ENCODE results near the gene LRRC46.

LRRC46 gene

DNA sequence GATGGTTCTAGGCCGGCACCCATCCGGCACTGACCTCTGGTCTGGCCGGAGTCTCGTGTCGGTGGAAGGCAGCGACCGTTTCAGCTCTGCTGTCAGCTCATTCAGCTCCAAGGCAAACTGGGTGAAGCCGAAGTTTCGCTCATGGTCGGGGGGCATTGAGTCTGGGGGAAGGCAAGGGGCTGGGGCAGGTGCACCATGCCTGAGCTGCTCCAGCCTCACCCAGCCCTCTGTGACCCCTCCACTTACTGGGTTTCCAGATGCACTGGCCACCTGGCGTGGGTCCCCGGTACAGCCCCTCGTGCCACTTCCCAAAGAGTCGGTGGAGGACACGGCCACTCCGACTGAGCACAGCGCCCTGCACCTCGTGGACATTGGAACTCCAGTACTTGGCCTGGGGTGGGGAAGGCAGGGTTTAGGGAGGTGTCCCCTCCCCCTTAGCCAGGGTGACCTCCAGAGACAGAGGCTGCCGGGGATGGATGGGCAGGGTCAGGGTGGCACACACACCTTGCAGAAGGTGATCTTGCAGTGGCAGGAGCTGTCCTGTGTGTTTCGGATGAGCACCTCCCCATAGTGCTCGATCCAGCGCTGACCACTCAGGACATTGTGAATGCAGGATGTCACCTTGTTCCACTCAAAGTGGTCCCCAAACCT, 22.5 kb upstream of the LRRC46 start:
- in situ Hi-C loops (cut with MboI; ENCODE audit: low sequenced_read_pairs): no loop called here

DNA sequence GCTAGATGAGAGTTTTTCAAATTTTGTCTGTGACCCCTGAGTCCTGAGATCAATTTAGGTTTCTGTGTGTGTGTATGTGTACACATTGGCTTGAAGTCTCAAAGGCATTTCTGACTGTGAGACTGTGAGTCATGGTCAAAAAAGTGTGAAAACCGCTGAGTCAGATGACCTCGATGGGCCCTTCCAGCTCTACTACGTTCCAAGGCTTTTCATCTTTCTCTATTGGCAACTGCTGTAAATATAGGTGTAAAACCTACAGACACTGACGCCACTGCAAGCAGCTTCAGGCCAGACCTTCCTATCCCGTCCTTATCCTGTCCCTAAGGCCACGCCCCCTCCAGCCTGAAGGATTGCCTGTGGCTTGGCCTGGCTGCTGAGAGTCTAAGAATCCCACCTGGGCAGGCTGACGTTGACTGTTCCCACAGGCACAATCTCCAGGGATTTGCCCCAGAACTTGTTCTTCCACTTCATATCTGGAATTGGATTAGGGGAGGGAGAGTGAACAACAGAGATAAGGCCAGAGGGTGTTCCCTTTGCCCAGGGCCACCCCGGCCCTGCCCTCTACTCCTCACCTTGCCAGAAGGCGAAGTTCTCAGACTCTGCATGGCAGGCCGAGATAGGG, 21.2 kb upstream of the LRRC46 start:
- in situ Hi-C loops (cut with MboI; ENCODE audit: low sequenced_read_pairs): no loop called here

GRCh38 chr17:47810901-47811635, 20.4 kb upstream of the LRRC46 start:
- in situ Hi-C loops (cut with MboI; ENCODE audit: low sequenced_read_pairs): no loop called here

DNA sequence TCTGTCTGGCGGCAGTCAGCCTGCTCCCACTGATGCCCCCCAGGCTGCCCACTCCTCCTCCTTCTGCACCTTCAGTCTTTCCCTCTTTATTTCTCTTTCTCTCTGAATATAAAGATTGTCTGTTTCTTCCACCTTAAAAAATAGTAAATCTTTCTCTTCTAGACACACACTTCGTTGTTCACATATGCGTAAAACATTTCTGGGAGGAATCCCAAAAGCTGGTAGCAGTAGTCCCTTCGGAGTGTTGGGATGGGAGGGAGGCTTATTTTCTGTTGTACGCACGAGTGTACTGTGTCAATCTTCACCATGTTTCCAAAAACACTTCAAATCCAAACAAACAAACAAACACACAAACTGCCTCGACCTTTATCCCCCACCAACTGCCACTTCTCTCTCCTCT, 19.8 kb upstream of the LRRC46 start:
- in situ Hi-C loops (cut with MboI; ENCODE audit: low sequenced_read_pairs): no loop called here

DNA sequence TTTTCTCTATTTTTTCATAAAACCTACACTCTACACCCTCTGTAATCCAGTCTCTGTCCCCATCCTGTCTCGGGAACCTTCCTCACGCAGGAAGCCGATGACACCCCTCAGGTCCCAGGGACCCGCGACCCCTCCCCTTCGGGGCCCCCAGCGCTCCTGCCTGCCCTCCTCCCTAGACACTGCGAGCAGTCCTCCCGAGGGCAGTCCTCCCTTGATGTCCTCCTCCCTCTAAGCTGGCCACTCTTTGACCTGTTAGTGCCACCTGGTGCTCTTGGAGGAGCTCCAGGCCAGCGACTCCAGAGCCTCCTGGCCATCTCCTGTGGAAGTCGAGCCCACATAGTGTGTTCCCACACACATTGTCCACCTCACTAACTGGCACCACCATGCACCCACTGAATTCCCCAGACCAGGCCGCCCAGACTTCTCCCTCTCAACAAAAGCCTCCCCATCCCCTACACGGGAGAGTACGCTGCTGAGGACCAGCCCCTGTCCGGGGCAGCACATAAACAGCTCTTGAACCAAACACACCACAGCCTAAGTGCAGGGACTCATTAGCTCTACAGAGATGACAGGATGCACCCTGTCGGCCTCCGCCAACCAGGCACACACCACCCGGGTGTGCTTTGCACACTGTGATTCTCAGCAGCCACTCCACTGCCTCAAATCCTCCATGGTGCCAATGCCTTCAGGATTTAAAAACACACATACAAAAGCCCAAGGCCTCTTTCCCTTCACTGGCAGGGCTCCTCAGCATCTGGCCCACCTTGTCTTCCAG, 19.1 kb upstream of the LRRC46 start:
- in situ Hi-C loops (cut with MboI; ENCODE audit: low sequenced_read_pairs): no loop called here

GRCh38 chr17:47813077-47813476, 18.4 kb upstream of the LRRC46 start:
- in situ Hi-C loops (cut with MboI; ENCODE audit: low sequenced_read_pairs): no loop called here

- in situ Hi-C loops (cut with MboI; ENCODE audit: low sequenced_read_pairs): no loop called here
Observed at GRCh38 chr17:47813512-47814031, 17.9 kb upstream of the LRRC46 start.

GRCh38 chr17:47815106-47815918, 16.2 kb upstream of the LRRC46 start:
- in situ Hi-C loops (cut with MboI; ENCODE audit: low sequenced_read_pairs): no loop called here

DNA sequence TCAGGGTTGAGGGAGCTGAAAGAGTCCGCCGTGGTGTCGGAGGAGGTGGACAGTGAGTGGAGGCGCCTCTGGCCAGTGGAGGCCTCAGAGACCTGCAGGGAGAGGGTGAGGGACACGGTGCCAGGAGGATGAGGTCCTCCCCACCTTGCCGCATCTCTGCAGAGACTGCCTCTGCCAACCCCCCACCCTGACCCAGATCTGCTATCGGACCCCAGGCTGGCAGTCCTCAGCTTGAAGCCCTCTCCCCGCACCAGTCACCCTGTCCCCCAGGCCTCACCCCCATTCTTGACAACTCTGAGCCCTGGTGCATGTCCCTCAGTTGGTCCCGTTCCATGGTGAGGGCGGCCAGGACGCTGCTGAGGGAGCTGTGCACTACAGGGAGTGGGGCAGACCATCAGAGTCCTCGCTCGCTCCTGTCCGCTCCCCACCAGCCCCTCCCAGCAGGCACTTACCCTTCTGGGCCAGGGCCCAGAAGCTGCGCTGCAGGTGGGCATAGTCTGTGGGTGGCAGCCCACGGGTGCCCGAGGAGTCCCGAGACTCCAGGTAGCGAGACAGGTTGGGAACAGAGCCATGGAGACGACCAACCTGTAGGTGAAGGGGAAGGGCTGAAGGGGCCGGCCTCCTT, 15.2 kb upstream of the LRRC46 start:
- in situ Hi-C loops (cut with MboI; ENCODE audit: low sequenced_read_pairs): no loop called here

GRCh38 chr17:47816947-47817346, 14.5 kb upstream of the LRRC46 start:
- in situ Hi-C loops (cut with MboI; ENCODE audit: low sequenced_read_pairs): no loop called here

- in situ Hi-C loops (cut with MboI; ENCODE audit: low sequenced_read_pairs): no loop called here
Observed at GRCh38 chr17:47818002-47818695, 13.3 kb upstream of the LRRC46 start.

- in situ Hi-C loops (cut with MboI; ENCODE audit: low sequenced_read_pairs): no loop called here
Observed at GRCh38 chr17:47819475-47819874, 12.0 kb upstream of the LRRC46 start.

DNA sequence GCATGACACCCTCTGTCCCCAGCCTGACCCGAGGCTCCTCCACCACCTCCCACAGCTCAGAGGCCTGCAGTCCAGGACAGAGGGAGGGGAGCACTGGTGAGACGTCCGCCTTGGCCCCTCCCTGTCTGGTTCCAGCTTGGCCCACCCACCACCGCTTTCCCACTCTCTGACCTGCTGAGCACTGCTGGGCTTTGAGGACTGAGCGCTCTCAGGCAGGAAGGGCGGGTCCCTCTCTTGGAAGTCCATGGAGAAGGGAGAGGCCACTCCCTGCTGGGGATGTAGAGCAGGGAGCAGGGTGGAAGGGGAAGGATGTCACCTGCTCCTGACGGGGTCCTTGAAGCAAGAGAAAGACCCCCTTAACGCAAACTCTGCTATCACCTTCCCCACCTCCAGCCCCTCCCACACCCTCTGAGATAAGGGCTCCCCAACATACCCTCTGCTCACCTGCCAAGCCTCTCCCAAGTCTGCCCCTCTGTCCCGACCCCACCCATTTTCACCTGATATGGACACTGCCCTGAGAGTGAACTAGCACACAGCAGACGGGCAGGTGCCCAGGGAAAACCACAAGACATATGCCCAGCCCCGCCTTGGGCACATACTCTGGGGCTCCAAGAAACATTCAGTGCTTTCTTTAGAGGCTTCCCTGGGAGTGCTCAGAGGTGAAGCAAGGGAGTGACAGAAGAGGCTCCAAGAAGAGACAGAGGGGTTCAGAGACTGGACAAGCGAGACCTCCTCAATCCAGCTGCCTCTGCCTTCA, 11.3 kb upstream of the LRRC46 start:
- in situ Hi-C loops (cut with MboI; ENCODE audit: low sequenced_read_pairs): no loop called here

- in situ Hi-C loops (cut with MboI; ENCODE audit: low sequenced_read_pairs): no loop called here
Observed at GRCh38 chr17:47821031-47821423, 10.4 kb upstream of the LRRC46 start.

- in situ Hi-C loops (cut with MboI; ENCODE audit: low sequenced_read_pairs): no loop called here
Observed at GRCh38 chr17:47821424-47822391, 9.8 kb upstream of the LRRC46 start, which contains the start of gene OSBPL7. OSBPL7 (minus strand) TSS chr17:47821794; CDS start chr17:47820278, 1,516 bp downstream.

- in situ Hi-C loops (cut with MboI; ENCODE audit: low sequenced_read_pairs): no loop called here
Observed at GRCh38 chr17:47822785-47823184, 8.7 kb upstream of the LRRC46 start.

- in situ Hi-C loops (cut with MboI; ENCODE audit: low sequenced_read_pairs): no loop called here
Observed at GRCh38 chr17:47823519-47823918, 8.0 kb upstream of the LRRC46 start.
